ENCODE results near the gene TRIM71.

GRCh38 chr3:32818229-32818969, 602 bp downstream of the TRIM71 start:
- TF ChIP-seq CTCF (conservative IDR thresholded peaks at IDR 0.05 in 1 of 2, IDR thresholded peaks at IDR 0.05 in 1 of 2; ENCODE audit: extremely low read depth in 1 of 2, insufficient read depth in 1 of 2, low read depth in 1 of 2, low read length in 2 of 2) (no peak), EZH2 (IDR thresholded peaks at IDR 0.05; ENCODE audit: borderline replicate concordance, low read length) (peak; percentile 90)
